Heart right ventricle (tissue), 16 donors: ENCODE results near the gene MMP25. TPM values are rescaled to one million over a fixed set of nuclear protein-coding genes. Genes with fewer than 3 reads are reported as not detected.
"Not testable (repeated sequence)": the region's sequence is repeated elsewhere in the genome, so short reads cannot be mapped to it uniquely, and the experiment has no call there.

Source experiments
- ATAC-seq, 8 donors: fragments of 200-7000 bp; cut with Tn5 transposase; one replicate each; pipeline ENCODE4 v1.9.1; 2020; ENCODE audit warnings: mild to moderate bottlenecking in 8 of 8, moderate library complexity in 8 of 8, moderate number of reproducible peaks in 1 of 8
- DNase-seq, 2 donors: peaks; one replicate each; pipeline ENCODE4 v3.0.0-alpha.2; 2020
- H3K27ac ChIP-seq, 10 donors: fragments of 200-600 bp; sonication (generic) in 2 of 10; one replicate each; pipeline versions ENCODE4 v1.5.0 to v1.8.0; 2020 to 2022; ENCODE audit warnings: mild to moderate bottlenecking in 3 of 10
- H3K27me3 ChIP-seq, 7 donors: fragments of 200-600 bp; one replicate each; pipeline ENCODE4 v1.8.0; 2021 to 2022; ENCODE audit warnings: mild to moderate bottlenecking in 2 of 7
- H3K36me3 ChIP-seq, 9 donors: fragments of 200-600 bp; sonication (generic) in 1 of 9; one replicate each; pipeline versions ENCODE4 v1.5.0 to v1.8.0; 2020 to 2022; ENCODE audit warnings: mild to moderate bottlenecking in 2 of 9
- H3K4me1 ChIP-seq, 9 donors: fragments of 200-600 bp; sonication (generic) in 1 of 9; one replicate each; pipeline versions ENCODE4 v1.5.0 to v1.8.0; 2020 to 2022; ENCODE audit warnings: mild to moderate bottlenecking in 4 of 9
- H3K4me3 ChIP-seq, 10 donors: fragments of 200-600 bp; sonication (generic) in 2 of 10; one replicate each; pipeline versions ENCODE4 v1.5.0 to v1.8.0; 2020 to 2022; ENCODE audit warnings: mild to moderate bottlenecking in 7 of 10, moderate library complexity in 2 of 10
- H3K9me3 ChIP-seq, 11 donors: fragments of 200-600 bp in 10 of 11; sonication (generic) in 2 of 11; one replicate each; pipeline versions ENCODE4 v1.5.0 to v1.8.0; 2013 to 2022; ENCODE audit warnings: mild to moderate bottlenecking in 2 of 11, control low read depth in 1 of 11, moderate library complexity in 1 of 11
- CTCF ChIP-seq, 9 donors: fragments of 200-600 bp; sonication (generic) in 2 of 9; IDR thresholded peaks; one replicate each; pipeline versions ENCODE4 v1.5.0 to v1.8.0; 2021 to 2022; ENCODE audit warnings: antibody characterized with exemption in 9 of 9, mild to moderate bottlenecking in 5 of 9, moderate library complexity in 1 of 9
- WGBS, 2 donors: extraction: QIAGEN DNeasy Blood & Tissue Kit; methylation state at CpG; one replicate each; pipeline ENCODE4 v1.1.7; 2013; ENCODE audit warnings: inconsistent platforms in 1 of 2; 5-methylcytosine and 5-hydroxymethylcytosine counted together
- intact Hi-C, 10 donors: fragments of 100-400 bp; cut with DNase I; formaldehyde crosslinking; loops; one replicate each; pipeline versions ENCODE4 v1.11.1 to v1.14.2; 2022
- polyA plus RNA-seq, 2 donors: library from polyadenylated mRNA; stranded (reverse); fragments of 200-250 nt; gene quantifications; one replicate each; pipeline ENCODE4 v1.2.3, GENCODE V29; 2013
- total RNA-seq, 10 donors: library from RNA; stranded (reverse); fragmentation: NEBNext Ultra II Directional in 3 of 10; extraction: Animal tissue kit (Norgen Biotek cat#: 25700) in 3 of 10; gene quantifications; one replicate each; pipeline versions ENCODE4 v1.2.1 to v1.2.4, GENCODE V29; 2021 to 2023
- donor health status: Arrhythmogenic right ventricular cardiomyopathy.
- donor health status: ischemic (EF 13 %, LVEDD 7.1; RV severe dilation, severe dysfunction).
- donor health status: healthy with polysubstance abuse.
- donor health status: DM: no; HTN: yes; CAD: no.
- donor health status: DM: no; HTN: no; CAD: no.
- donor health status: ischemic (EF 25% LVEDD 6.9; RV normal size, moderate dysfunction).
- donor health status: ischemic (EF 25% LVEDD 5.7; RV mildly dilated, moderate dysfunction).
- donor health status: healthy.
- donor health status: DM: yes; HTN: yes; CAD: no.
- donor health status: Ischemic cardiomyopathy.
- donor health status: ischemic (EF 35%, LVEDD 5.7; RV mildly dilated, moderate dysfunction).
- donor health status: nonischemic (EF 11% LVEDD 7.7; RV severe dilation, severe dysfunction).
- donor health status: DM: yes; HTN: yes; CAD: no.
- donor health status: PGD.
- donor health status: ischemic (EF 29% LVEDD 5.4; RV normal size, mild dysfunction).
- donor health status: nonischemic (EF 23%, LVEDD 6.1; RV moderate dilation, normal function).

MMP25 gene
- total and polyA plus RNA-seq, 12 donors: 0.26 to 3.9 (median 0.97) TPM

DNA sequence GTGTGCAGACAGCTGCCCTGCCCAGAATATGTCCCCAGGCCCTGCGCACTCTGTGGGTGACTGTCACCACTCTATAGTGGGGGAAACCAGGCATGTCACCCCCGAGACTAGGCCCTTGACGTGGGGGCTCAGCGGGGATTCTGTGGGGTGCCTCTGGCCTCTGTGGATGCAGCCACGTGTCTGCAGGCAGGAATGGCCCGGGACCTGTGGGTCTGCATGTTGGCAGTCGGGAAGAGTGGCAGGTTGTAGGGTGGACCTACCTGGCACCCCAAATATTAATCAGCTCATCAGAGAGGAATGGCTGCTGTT is 20.0 kb downstream of the MMP25 start:
- ATAC-seq: no peak
- no peak for DNase-seq
- Histone ChIP-seq H3K4me1 (peaks cover 3 to 40% (median 14%) of the 10 kb centered on the region in 9 donors), H3K9me3 (no peaks in the 10 kb centered on the region), H3K27ac (peak overlapping the region; percentile 81 to 94 (median 88)), H3K4me3 (peak overlapping the region in 9 of 10 donors; percentile 43 to 71 (median 65)), H3K36me3 (peaks cover 0 to 26% (median 0%) of the 10 kb centered on the region in 9 donors), H3K27me3 (no peaks in the 10 kb centered on the region)
- 42 to 76% methylated on average over 7 of the region's 7 CpGs for WGBS, 2 donors
- intact Hi-C loops: loop anchor here in 1 of 10 donors (5.0 kb wide), 1 partner anchor 36 kb away; no protein-coding TSS in a partner anchor
- TF ChIP-seq CTCF (IDR thresholded peaks at IDR 0.05): no peak

DNA sequence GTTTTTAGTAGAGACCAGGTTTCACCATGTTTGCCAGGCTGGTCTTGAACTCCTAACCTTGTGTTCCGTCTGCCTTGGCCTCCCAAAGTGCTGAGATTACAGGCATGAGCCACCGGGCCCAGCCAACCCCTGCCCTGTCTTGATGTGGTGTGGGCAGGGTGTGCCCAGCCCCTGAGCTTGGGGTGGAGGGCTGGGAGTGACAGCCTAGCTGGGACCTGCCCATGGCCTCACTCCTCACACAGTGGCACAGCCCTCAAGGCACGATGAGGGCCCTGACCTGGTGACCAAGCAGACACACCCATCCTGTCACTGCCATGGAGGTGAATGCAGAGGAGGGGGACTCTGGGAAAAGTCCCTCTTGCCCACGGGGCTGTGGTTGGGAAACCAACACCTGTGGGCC is 22.1 kb downstream of the MMP25 start:
- Histone ChIP-seq H3K4me1 (peaks cover 3 to 34% (median 14%) of the 10 kb centered on the region in 9 donors), H3K27ac (peak overlapping the region in 2 of 10 donors; percentile 75 to 84), H3K36me3 (peaks cover 0 to 26% (median 0%) of the 10 kb centered on the region in 9 donors), H3K9me3 (no peaks in the 10 kb centered on the region), H3K27me3 (no peaks in the 10 kb centered on the region), H3K4me3 (peak overlapping the region in 2 of 10 donors; percentile 66 to 71)
- DNase-seq (no peak), ATAC-seq (no peak)
- intact Hi-C loops: loop anchor here in 1 of 10 donors (5.0 kb wide), 1 partner anchor 34 kb away; no protein-coding TSS in a partner anchor
- TF ChIP-seq CTCF (IDR thresholded peaks at IDR 0.05): no peak
- WGBS, 2 donors: 65 to 71% methylated on average over 4 of the region's 4 CpGs

DNA sequence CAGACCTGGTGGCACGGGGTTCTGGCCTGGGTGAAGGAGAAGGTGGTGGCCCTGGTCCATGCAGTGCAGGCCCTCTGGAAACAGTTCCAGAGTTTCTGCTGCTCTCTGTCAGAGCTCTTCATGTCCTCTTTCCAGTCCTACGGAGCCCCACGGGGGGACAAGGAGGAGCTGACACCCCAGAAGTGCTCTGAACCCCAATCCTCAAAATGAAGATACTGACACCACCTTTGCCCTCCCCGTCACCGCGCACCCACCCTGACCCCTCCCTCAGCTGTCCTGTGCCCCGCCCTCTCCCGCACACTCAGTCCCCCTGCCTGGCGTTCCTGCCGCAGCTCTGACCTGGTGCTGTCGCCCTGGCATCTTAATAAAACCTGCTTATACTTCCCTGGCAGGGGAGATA is 22.8 kb downstream of the MMP25 start:
- 87 to 89% methylated on average over 10 of the region's 11 CpGs for WGBS, 2 donors
- intact Hi-C loops: loop anchor here in 1 of 10 donors (5.0 kb wide), 1 partner anchor 33 kb away; no protein-coding TSS in a partner anchor
- not testable (repeated sequence) for H3K27ac ChIP-seq, H3K9me3 ChIP-seq, H3K27me3 ChIP-seq, ATAC-seq, H3K4me3 ChIP-seq, DNase-seq
- peaks cover 3 to 34% (median 14%) of the 10 kb centered on the region in 9 donors for H3K4me1 ChIP-seq
- H3K36me3 ChIP-seq: peaks cover 0 to 26% (median 0%) of the 10 kb centered on the region in 9 donors

DNA sequence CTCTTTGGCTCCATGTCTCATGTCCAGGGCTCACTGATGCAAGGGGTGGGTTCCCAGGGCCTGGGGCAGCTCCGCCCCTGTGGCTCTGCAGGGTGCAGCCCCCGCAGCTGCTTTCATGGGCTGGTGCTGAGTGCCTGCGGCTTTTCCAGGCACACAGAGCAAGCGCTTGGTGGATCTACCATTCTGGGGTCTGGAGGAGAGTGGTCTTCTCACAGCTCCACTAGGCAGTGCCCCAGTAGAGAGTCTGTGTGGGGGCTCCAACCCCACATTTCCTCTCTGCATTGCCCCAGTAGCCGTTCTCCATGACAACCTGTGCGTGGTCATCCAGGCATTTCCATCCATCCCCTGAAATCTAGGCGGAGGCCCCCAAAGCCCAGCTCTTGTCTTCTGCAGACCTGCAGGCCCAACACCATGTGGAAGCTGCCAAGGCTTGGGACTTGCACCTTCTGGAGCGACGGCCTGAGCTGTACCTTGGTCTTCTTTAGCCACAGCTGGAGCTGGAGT is 24.3 kb downstream of the MMP25 start:
- no peak overlapping the region for H3K4me3 ChIP-seq
- ATAC-seq (no peak), DNase-seq (no peak)
- H3K27ac ChIP-seq: peak overlapping the region in 1 of 10 donors; percentile 26
- H3K27me3 ChIP-seq: no peaks in the 10 kb centered on the region
- peaks cover 0 to 32% (median 9%) of the 10 kb centered on the region in 9 donors for H3K4me1 ChIP-seq
- H3K36me3 ChIP-seq: peaks cover 0 to 26% (median 0%) of the 10 kb centered on the region in 9 donors
- H3K9me3 ChIP-seq: no peaks in the 10 kb centered on the region
- intact Hi-C loops: no loop called here
- TF ChIP-seq CTCF (IDR thresholded peaks at IDR 0.05): no peak
- 87 to 90% methylated on average over 9 of the region's 9 CpGs for WGBS, 2 donors

DNA sequence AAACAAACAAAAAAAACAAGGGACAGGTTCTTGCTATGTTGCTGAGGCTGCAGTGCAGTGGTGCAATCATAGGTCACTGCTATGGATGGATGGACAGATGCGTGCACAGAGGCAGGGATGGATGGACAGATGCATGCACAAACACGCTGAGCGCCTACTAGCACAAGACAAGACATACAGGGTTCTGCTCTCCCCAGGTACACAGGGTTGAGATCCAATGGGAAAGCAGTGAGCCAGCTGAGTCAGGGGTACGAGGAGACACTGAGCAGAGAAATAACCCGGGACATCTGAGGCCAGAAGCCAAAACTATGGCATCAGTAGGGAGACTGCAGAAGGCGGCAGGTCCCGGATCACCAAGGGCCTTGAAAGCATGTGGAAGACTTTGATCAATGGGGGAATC is 25.3 kb downstream of the MMP25 start:
- no peak for TF ChIP-seq CTCF (IDR thresholded peaks at IDR 0.05)
- H3K9me3 ChIP-seq: no peaks in the 10 kb centered on the region
- peak overlapping the region in 1 of 10 donors; percentile 20 for H3K27ac ChIP-seq
- H3K27me3 ChIP-seq: no peaks in the 10 kb centered on the region
- DNase-seq (no peak), ATAC-seq (no peak)
- intact Hi-C loops: no loop called here
- 86 to 90% methylated on average over 7 of the region's 7 CpGs for WGBS, 2 donors
- no peak overlapping the region for H3K4me3 ChIP-seq
- H3K36me3 ChIP-seq: peaks cover 0 to 26% (median 0%) of the 10 kb centered on the region in 9 donors
- peaks cover 0 to 33% (median 9%) of the 10 kb centered on the region in 9 donors for H3K4me1 ChIP-seq

DNA sequence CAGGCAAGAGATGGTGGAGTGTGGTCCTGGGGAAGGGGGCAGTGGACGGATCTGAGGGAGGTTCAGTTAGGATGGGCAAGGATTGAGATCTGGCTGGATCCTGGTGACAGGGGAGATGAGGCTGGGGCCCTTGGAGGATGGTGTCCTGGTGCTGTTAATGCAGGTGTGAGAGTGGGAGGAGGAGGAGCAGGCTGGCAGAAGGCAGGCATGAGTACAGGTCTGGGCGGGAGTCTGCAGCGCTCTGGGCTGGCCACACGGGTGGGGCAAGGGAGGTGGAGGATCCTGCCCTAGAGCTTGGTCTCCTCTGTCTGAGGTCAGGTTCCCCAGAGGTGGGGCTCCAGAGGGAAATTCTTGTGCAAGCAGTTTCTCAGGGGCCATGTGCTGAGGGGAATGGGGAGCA is 25.8 kb downstream of the MMP25 start:
- peaks cover 0 to 33% (median 9%) of the 10 kb centered on the region in 9 donors for H3K4me1 ChIP-seq
- DNase-seq, intact Hi-C loops, H3K27me3 ChIP-seq, H3K27ac ChIP-seq, H3K4me3 ChIP-seq, H3K9me3 ChIP-seq: not testable (repeated sequence)
- 71 to 73% methylated on average over 3 of the region's 4 CpGs for WGBS, 2 donors
- peak in 1 of 8 donors; percentile 15 for ATAC-seq
- H3K36me3 ChIP-seq: peaks cover 0 to 30% (median 0%) of the 10 kb centered on the region in 9 donors
